NCI-H226 (cell line): ENCODE data around the gene SACS.

Experiments used
- DNase-seq: peaks from one replicate; pipeline ENCODE4 v3.0.0-alpha.2; 2015

The SACS gene

GRCh38 chr13:23433171-23434153 lies at the start of gene SACS:
SACS (minus strand) TSS chr13:23433702; CDS start chr13:23411239, 22,463 bp downstream.
- DNase-seq = no peak

- no peak for DNase-seq
Observed at GRCh38 chr13:23480324-23480723, 46.8 kb upstream of the SACS start.

- DNase-seq = peak; percentile 22
Observed at GRCh38 chr13:23477101-23477500, 43.6 kb upstream of the SACS start.

GRCh38 chr13:23473221-23473620 lies 39.7 kb upstream of the SACS start:
- no peak for DNase-seq

- no peak for DNase-seq
Observed at GRCh38 chr13:23472189-23472588, 38.7 kb upstream of the SACS start.

GRCh38 chr13:23470790-23471614 lies 37.5 kb upstream of the SACS start:
- DNase-seq = no peak

GRCh38 chr13:23469951-23470421 lies 36.5 kb upstream of the SACS start:
- no peak for DNase-seq

GRCh38 chr13:23468811-23469210 lies 35.3 kb upstream of the SACS start:
- DNase-seq = no peak

GRCh38 chr13:23467932-23468278 lies 34.4 kb upstream of the SACS start:
- DNase-seq = no peak

GRCh38 chr13:23467048-23467931 lies 33.8 kb upstream of the SACS start:
- no peak for DNase-seq

GRCh38 chr13:23466144-23467002 lies 32.9 kb upstream of the SACS start:
- DNase-seq = peak; percentile 38

GRCh38 chr13:23463661-23464060 lies 30.2 kb upstream of the SACS start:
- no peak for DNase-seq

- DNase-seq = no peak
Observed at GRCh38 chr13:23462815-23463559, 29.5 kb upstream of the SACS start.

GRCh38 chr13:23461544-23461943 lies 28.0 kb upstream of the SACS start:
- no peak for DNase-seq

- no peak for DNase-seq
Observed at GRCh38 chr13:23460921-23461320, 27.4 kb upstream of the SACS start.

- DNase-seq = no peak
Observed at GRCh38 chr13:23460309-23460708, 26.8 kb upstream of the SACS start.

GRCh38 chr13:23458989-23459388 lies 25.5 kb upstream of the SACS start:
- no peak for DNase-seq

- DNase-seq = no peak
Observed at GRCh38 chr13:23456437-23457210, 23.1 kb upstream of the SACS start.

- DNase-seq = no peak
Observed at GRCh38 chr13:23455401-23456185, 22.1 kb upstream of the SACS start.
